ENCODE results near the gene PSMC3IP. TPM values are rescaled to one million over a fixed set of nuclear protein-coding genes. Genes with fewer than 3 reads are reported as not detected.
A peak's percentile ranks its signal among the peaks of the same experiment; 100 is the strongest.

The PSMC3IP gene
- total and polyA plus RNA-seq, 2 donors (not counting 3 experiments of a cell fraction or from before 2014, with no cell fraction given): 5.9 to 19.3 TPM

GRCh38 chr17:42554250-42555121 is 23.0 kb downstream of the PSMC3IP start:
- ChIA-PET POLR2A (no interaction called here), CTCF (interaction anchor here (1.0 to 1.7 kb wide), 6 partner anchors 18 to 332 kb away, joined by 3 to 11 read pairs (median 4); partner anchors contain the start of genes NAGLU and PSMC3IP)
- H3K36me3 ChIP-seq (ENCODE audit: control insufficient read depth in 2 of 2, extremely low read depth in 1 of 2, insufficient read depth in 2 of 2, low read length in 2 of 2): no peaks in the 10 kb centered on the region
- intact Hi-C loops (cut with micrococcal nuclease): loop anchor here (2.0 kb wide), 1 partner anchor 18 kb away; the partner anchor contains the start of gene NAGLU
- no peaks in the 10 kb centered on the region for H3K9me1 ChIP-seq (replicated peaks; ENCODE audit: control insufficient read depth, extremely low read depth, insufficient read depth, low read length)
- no peak for TF ChIP-seq MYC (IDR thresholded peaks at IDR 0.05; ENCODE audit: low read depth, low read length)
- peak; percentile 90 for TF ChIP-seq POLR2AphosphoS5 (IDR thresholded peaks at IDR 0.05; ENCODE audit: insufficient read depth, low read depth, low read length)
- TF ChIP-seq POLR2A (IDR thresholded peaks at IDR 0.05; ENCODE audit: low read depth, low read length): peak; percentile 86
- peaks cover 17% of the 10 kb centered on the region for H3K79me2 ChIP-seq (ENCODE audit: control insufficient read depth, insufficient read depth, low read length)
- H3K27me3 ChIP-seq (ENCODE audit: control insufficient read depth in 2 of 2, insufficient read depth in 2 of 2, low read length in 2 of 2): no peaks in the 10 kb centered on the region
- peak overlapping the region; percentile 51 to 65 (median 52) for H3K4me3 ChIP-seq (replicated peaks in 1 of 3; ENCODE audit: insufficient read depth in 1 of 3, low read depth in 1 of 3, low read length in 3 of 3)
- peak overlapping the region; percentile 40 for H2AFZ ChIP-seq (ENCODE audit: low read depth, low read length)
- H3K9ac ChIP-seq (replicated peaks; ENCODE audit: extremely low read depth, insufficient read depth, low read length): peak overlapping the region; percentile 92
- DNase-seq (ENCODE audit: low read depth, low spot score): peak; percentile 89
- H3K27ac ChIP-seq (ENCODE audit: insufficient read depth, low read depth, low read length): peak overlapping the region; percentile 77
- peaks cover 14% of the 10 kb centered on the region for H3K4me1 ChIP-seq (ENCODE audit: control insufficient read depth, extremely low read depth, insufficient read depth, low read length)
- TSS peak; percentile 43 for BruUV-seq (replicated peaks)
- FAIRE-seq: peak; percentile 98
- no peaks in the 10 kb centered on the region for H4K20me1 ChIP-seq (replicated peaks; ENCODE audit: control insufficient read depth, extremely low read depth, insufficient read depth, low read length)
- no peaks in the 10 kb centered on the region for H3K9me3 ChIP-seq (replicated peaks; ENCODE audit: control insufficient read depth, insufficient read depth, low read length)
- H3K4me2 ChIP-seq (ENCODE audit: insufficient read depth, low read length): peak overlapping the region; percentile 94
- dilution Hi-C loops (cut with MboI; ENCODE audit: extremely low pct_ligation_motif_present, low sequenced_read_pairs): no loop called here

- no peaks in the 10 kb centered on the region for H3K27me3 ChIP-seq (ENCODE audit: control insufficient read depth in 2 of 2, insufficient read depth in 2 of 2, low read length in 2 of 2)
- H2AFZ ChIP-seq (ENCODE audit: low read depth, low read length): no peak overlapping the region
- H3K9me1 ChIP-seq (replicated peaks; ENCODE audit: control insufficient read depth, extremely low read depth, insufficient read depth, low read length): no peaks in the 10 kb centered on the region
- peaks cover 17% of the 10 kb centered on the region for H3K79me2 ChIP-seq (ENCODE audit: control insufficient read depth, insufficient read depth, low read length)
- H4K20me1 ChIP-seq (replicated peaks; ENCODE audit: control insufficient read depth, extremely low read depth, insufficient read depth, low read length): no peaks in the 10 kb centered on the region
- H3K4me1 ChIP-seq (ENCODE audit: control insufficient read depth, extremely low read depth, insufficient read depth, low read length): peaks cover 14% of the 10 kb centered on the region
- ChIA-PET CTCF (interaction anchor here (1.0 to 1.7 kb wide), 6 partner anchors 17 to 332 kb away, joined by 3 to 11 read pairs (median 4); partner anchors contain the start of genes NAGLU and PSMC3IP), POLR2A (no interaction called here)
- H3K9ac ChIP-seq (replicated peaks; ENCODE audit: extremely low read depth, insufficient read depth, low read length): peak overlapping the region; percentile 92
- dilution Hi-C loops (cut with MboI; ENCODE audit: extremely low pct_ligation_motif_present, low sequenced_read_pairs) (no loop called here), intact Hi-C loops (cut with micrococcal nuclease) (loop anchor here (2.0 kb wide), 1 partner anchor 17 kb away; the partner anchor contains the start of gene NAGLU)
- H3K27ac ChIP-seq (ENCODE audit: insufficient read depth, low read depth, low read length): peak overlapping the region; percentile 77
- peak overlapping the region; percentile 58 for H3K4me2 ChIP-seq (ENCODE audit: insufficient read depth, low read length)
- TF ChIP-seq JUN (IDR thresholded peaks at IDR 0.05; ENCODE audit: borderline replicate concordance, insufficient read depth, insufficient read length, low read depth) (no peak), POLR2AphosphoS5 (IDR thresholded peaks at IDR 0.05; ENCODE audit: insufficient read depth, low read depth, low read length) (no peak)
- BruUV-seq (replicated peaks): no TSS peak
- H3K4me3 ChIP-seq (replicated peaks in 1 of 3; ENCODE audit: insufficient read depth in 1 of 3, low read depth in 1 of 3, low read length in 3 of 3): peak overlapping the region; percentile 51 to 65 (median 52)
- no peaks in the 10 kb centered on the region for H3K36me3 ChIP-seq (ENCODE audit: control insufficient read depth in 2 of 2, extremely low read depth in 1 of 2, insufficient read depth in 2 of 2, low read length in 2 of 2)
- no peak for DNase-seq (ENCODE audit: low read depth, low spot score)
- FAIRE-seq: no peak
- H3K9me3 ChIP-seq (replicated peaks; ENCODE audit: control insufficient read depth, insufficient read depth, low read length): no peaks in the 10 kb centered on the region
Measured at GRCh38 chr17:42553866-42554249, 23.7 kb downstream of the PSMC3IP start.

Measured in endothelial cell of umbilical vein (primary cell).